Pancreas (tissue), 10 donors: ENCODE data around the gene IZUMO2. TPM values are rescaled to one million over a fixed set of nuclear protein-coding genes. Genes with fewer than 3 reads are reported as not detected.

Experiments
- ATAC-seq, 4 donors: fragments of 200-7000 bp; cut with Tn5 transposase; one replicate each; pipeline versions ENCODE4 v1.8.0 to v1.9.1; 2020; ENCODE audit warnings: mild to moderate bottlenecking in 4 of 4, moderate library complexity in 4 of 4
- DNase-seq, 6 donors: peaks; one replicate each; pipeline ENCODE4 v3.0.0-alpha.2; 2020
- FAIRE-seq: peaks from 2 replicates; lab custom pipeline; 2012; peaks lifted over from hg19 to GRCh38; lab: Jason Lieb, UNC
- H3K27ac ChIP-seq, 4 donors: fragments of 200-600 bp; sonication (generic); 1 replicate in 3 of 4; 2 replicates in 1 of 4; pipeline versions ENCODE4 v1.5.0 to v1.8.0; 2020
- H3K27me3 ChIP-seq, 4 donors: fragments of 200-600 bp; one replicate each; pipeline ENCODE4 v1.8.0; 2021
- H3K36me3 ChIP-seq, 3 donors: fragments of 200-600 bp; sonication (generic) in 1 of 3; one replicate each; pipeline versions ENCODE4 v1.5.0 to v1.8.0; 2020 to 2021
- H3K4me1 ChIP-seq, 3 donors: fragments of 200-600 bp; one replicate each; pipeline ENCODE4 v1.8.0; 2021
- H3K4me3 ChIP-seq, 4 donors: fragments of 200-600 bp; sonication (generic) in 2 of 4; one replicate each; pipeline versions ENCODE4 v1.5.0 to v1.8.0; 2020 to 2021
- H3K9me3 ChIP-seq, 4 donors: fragments of 200-600 bp; one replicate each; pipeline ENCODE4 v1.8.0; 2021
- CTCF ChIP-seq, 4 donors: fragments of 200-600 bp; sonication (generic) in 3 of 4; IDR thresholded peaks; one replicate each; pipeline versions ENCODE4 v1.5.0 to v1.8.0; 2021; ENCODE audit warnings: antibody characterized with exemption in 4 of 4
- WGBS, 2 donors: extraction: QIAGEN DNeasy Blood & Tissue Kit; methylation state at CpG; one replicate each; pipeline ENCODE4 v1.1.7; 2013; 5-methylcytosine and 5-hydroxymethylcytosine counted together
- intact Hi-C, 3 donors: fragments of 100-400 bp; cut with DNase I; formaldehyde crosslinking; loops; one replicate each; pipeline versions ENCODE4 v1.11.1 to v1.14.2; 2022
- polyA plus RNA-seq, 2 donors: library from polyadenylated mRNA; stranded (reverse); fragments of 200-250 nt; gene quantifications; one replicate each; pipeline ENCODE4 v1.2.3, GENCODE V29; 2013
- total RNA-seq, 6 donors: library from RNA; stranded (reverse); fragmentation: NEBNext Ultra II Directional in 4 of 6; extraction: Animal tissue kit (Norgen Biotek cat#: 25700) in 4 of 6; gene quantifications; one replicate each; pipeline versions ENCODE4 v1.2.1 to v1.2.4, GENCODE V29; 2021 to 2023
- donor health status: healthy with polysubstance abuse.
- donor health status: DM: no; HTN: no; CAD: no; lungs with moderate emphysema.
- donor health status: DM: no; HTN: no; CAD: no.
- donor health status: control.
- donor health status: control.
- donor health status: Bipolar disorder and iron deficiency.
- donor health status: DM: yes; HTN: yes; CAD: no.
- donor health status: DM: no; HTN: no; CAD: no.
- donor health status: DM: no; HTN: no; CAD: no.
- donor health status: DM: yes; HTN: yes; CAD: no.

Gene IZUMO2
- not detected for total RNA-seq
- polyA plus RNA-seq = not detected

- H3K27me3 ChIP-seq = no peaks in the 10 kb centered on the region
- 20 to 22% methylated on average over 26 of the region's 26 CpGs for WGBS, 2 donors
- no peaks in the 10 kb centered on the region for H3K9me3 ChIP-seq
- H3K4me1 ChIP-seq = no peaks in the 10 kb centered on the region
- H3K36me3 ChIP-seq = no peaks in the 10 kb centered on the region
- ATAC-seq = no peak
- peak in 1 of 6 donors; percentile 44 for DNase-seq
- TF ChIP-seq CTCF (IDR thresholded peaks at IDR 0.05) = no peak
- H3K4me3 ChIP-seq = no peak within 1 kb of the TSS
- no peak within 1 kb of the TSS for H3K27ac ChIP-seq
- intact Hi-C loops = no loop called here
- FAIRE-seq = no peak
Measured at GRCh38 chr19:50162988-50163387, at the start of gene IZUMO2. TSS of gene IZUMO2 (minus strand) at chr19:50163281. CDS start at chr19:50163194, 87 bp downstream.

- TF ChIP-seq CTCF (IDR thresholded peaks at IDR 0.05) = no peak
- Histone ChIP-seq H3K36me3 (peaks cover 0 to 11% (median 0%) of the 10 kb centered on the region in 3 donors), H3K4me1 (peaks cover 0 to 1% (median under 1%) of the 10 kb centered on the region in 3 donors), H3K9me3 (no peaks in the 10 kb centered on the region), H3K4me3 (no peak overlapping the region), H3K27me3 (no peaks in the 10 kb centered on the region), H3K27ac (no peak overlapping the region)
- intact Hi-C loops = no loop called here
- no peak for DNase-seq
- no peak for ATAC-seq
- no peak for FAIRE-seq
- 96 to 98% methylated on average over 46 of the region's 46 CpGs for WGBS, 2 donors
Measured at GRCh38 chr19:50210425-50210824, 47.3 kb upstream of the IZUMO2 start.

- H3K27ac ChIP-seq = no peak overlapping the region
- WGBS, 2 donors = 93 to 99% methylated on average over 7 of the region's 7 CpGs
- FAIRE-seq = no peak
- peaks cover 0 to 8% (median 6%) of the 10 kb centered on the region in 3 donors for H3K4me1 ChIP-seq
- ATAC-seq = no peak
- H3K27me3 ChIP-seq = no peaks in the 10 kb centered on the region
- H3K9me3 ChIP-seq = no peaks in the 10 kb centered on the region
- no peak for DNase-seq
- H3K36me3 ChIP-seq = peaks cover 0 to 11% (median 0%) of the 10 kb centered on the region in 3 donors
- no peak for TF ChIP-seq CTCF (IDR thresholded peaks at IDR 0.05)
- intact Hi-C loops = no loop called here
- no peak overlapping the region for H3K4me3 ChIP-seq
Measured at GRCh38 chr19:50209131-50209530, 46.0 kb upstream of the IZUMO2 start.

GRCh38 chr19:50207730-50208129 lies 44.6 kb upstream of the IZUMO2 start:
- intact Hi-C loops = no loop called here
- FAIRE-seq = no peak
- Histone ChIP-seq H3K27ac (no peak overlapping the region), H3K27me3 (no peaks in the 10 kb centered on the region), H3K36me3 (peaks cover 0 to 11% (median 0%) of the 10 kb centered on the region in 3 donors), H3K4me1 (peaks cover 0 to 8% (median 6%) of the 10 kb centered on the region in 3 donors), H3K9me3 (no peaks in the 10 kb centered on the region), H3K4me3 (no peak overlapping the region)
- no peak for TF ChIP-seq CTCF (IDR thresholded peaks at IDR 0.05)
- DNase-seq = no peak
- 93 to 97% methylated on average over 2 of the region's 2 CpGs for WGBS, 2 donors
- ATAC-seq = no peak

GRCh38 chr19:50206191-50206590 lies 43.1 kb upstream of the IZUMO2 start:
- H3K4me3 ChIP-seq = peak overlapping the region in 2 of 4 donors; percentile 44 to 56
- no peak for DNase-seq

More at GRCh38 chr19:50206191-50206590, 43.1 kb upstream of the IZUMO2 start:
- Histone ChIP-seq H3K36me3 (peaks cover 0 to 9% (median 0%) of the 10 kb centered on the region in 3 donors), H3K4me1 (peaks cover 0 to 8% (median 6%) of the 10 kb centered on the region in 3 donors), H3K27me3 (no peaks in the 10 kb centered on the region), H3K9me3 (no peaks in the 10 kb centered on the region), H3K27ac (peak overlapping the region in 3 of 4 donors; percentile 78 to 89 (median 85))
- ATAC-seq (no peak), FAIRE-seq (no peak)
- intact Hi-C loops = no loop called here
- TF ChIP-seq CTCF (IDR thresholded peaks at IDR 0.05) = no peak
- 69 to 72% methylated on average over 6 of the region's 6 CpGs for WGBS, 2 donors
